K562 (cell line): ENCODE data around the gene VRK3. TPM values are rescaled to one million over a fixed set of nuclear protein-coding genes. Genes with fewer than 3 reads are reported as not detected.

ENCODE experiments used
- ATAC-seq: fragments of 200-7000 bp; cut with Tn5 transposase; 3 replicates; pipeline ENCODE4 v1.9.1; 2020; ENCODE audit warnings: moderate library complexity
- BruUV-seq: library from RNA; stranded (reverse); fragments of 400-500 nt; replicated peaks from 2 replicates; lab custom pipeline; 2021; lab: Mats Ljungman, UMichigan
- CTCF ChIA-PET: fragments of 300-600 bp; formaldehyde crosslinking; extraction: SDS; loops from one replicate; lab custom pipeline; 2021; ENCODE audit warnings: low intra/inter-chr PET ratio; lab: Yijun Ruan, JAX
- POLR2A ChIA-PET: fragments of 300-600, 350-650 bp; sonication (Branson Sonifier 250); formaldehyde crosslinking; extraction: SDS; loops from one replicate; lab custom pipeline; 2021; ENCODE audit warnings: antibody characterized with exemption, inconsistent platforms; lab: Yijun Ruan, JAX
- DNase-seq, 4 experiments: peaks; one replicate each; pipeline versions ENCODE4 v3.0.0 to v3.0.0-alpha.2; 2011 to 2018; ENCODE audit warnings: low spot score in 3 of 4, mixed read lengths in 3 of 4; ENCODE audit errors: extremely low read depth in 1 of 4
- FAIRE-seq: peaks from 2 replicates; lab custom pipeline; 2011; peaks lifted over from hg19 to GRCh38; lab: Jason Lieb, UNC
- H2AFZ ChIP-seq: 2 replicates; pipeline ENCODE4 v1.6.0; 2011; ENCODE audit warnings: low read depth, low read length, control low read depth, inconsistent platforms
- H3K27ac ChIP-seq: fragments of 200-600 bp; 3 replicates; pipeline ENCODE4 v1.8.0; 2011; ENCODE audit warnings: low read depth, mild to moderate bottlenecking, control low read depth, inconsistent platforms, low read length, moderate library complexity, mixed read lengths; ENCODE audit errors: extremely low read depth
- H3K27me3 ChIP-seq, 2 experiments: fragments of 300-600 bp in 1 of 2; 2 replicates in 1 of 2; 3 replicates in 1 of 2; pipeline versions ENCODE4 v1.6.0 to v1.8.0; 2011; ENCODE audit warnings: inconsistent platforms in 2 of 2, low read length in 2 of 2, mild to moderate bottlenecking in 1 of 2, mixed read lengths in 1 of 2, moderate library complexity in 1 of 2; ENCODE audit not compliant: control insufficient read depth in 2 of 2, insufficient read depth in 2 of 2
- H3K36me3 ChIP-seq: fragments of 300-600 bp; 3 replicates; pipeline ENCODE4 v1.8.0; 2011; ENCODE audit warnings: mild to moderate bottlenecking, low read length, inconsistent platforms; ENCODE audit not compliant: control insufficient read depth, insufficient read depth
- H3K4me1 ChIP-seq, 2 experiments: fragments of 200-600 bp in 1 of 2; replicated peaks in 1 of 2; 2 replicates in 1 of 2; 3 replicates in 1 of 2; pipeline versions ENCODE4 v1.5.1 to v1.8.0; 2011; ENCODE audit warnings: inconsistent platforms in 2 of 2, low read length in 2 of 2, mild to moderate bottlenecking in 1 of 2, mixed read lengths in 1 of 2, moderate library complexity in 1 of 2; ENCODE audit not compliant: control insufficient read depth in 2 of 2, insufficient read depth in 2 of 2
- H3K4me2 ChIP-seq: 2 replicates; pipeline ENCODE4 v1.6.1; 2011; ENCODE audit warnings: low read length, control low read depth, inconsistent platforms, mixed read lengths; ENCODE audit not compliant: insufficient read depth
- H3K4me3 ChIP-seq: fragments of 200-600 bp; sonication (generic), shearing (Covaris generic); 2 replicates; pipeline ENCODE4 v1.5.1; 2016; ENCODE audit warnings: control low read depth, inconsistent platforms
- H3K79me2 ChIP-seq: fragments of 200-600 bp; 3 replicates; pipeline ENCODE4 v1.8.0; 2011; ENCODE audit warnings: low read length, inconsistent platforms; ENCODE audit not compliant: control insufficient read depth, insufficient read depth
- H3K9ac ChIP-seq, 2 experiments: 2 replicates each; pipeline versions ENCODE4 v1.6.0 to v1.6.1; 2011; ENCODE audit warnings: low read depth in 2 of 2, low read length in 2 of 2, control low read depth in 1 of 2, inconsistent platforms in 1 of 2, mild to moderate bottlenecking in 1 of 2, mixed read lengths in 1 of 2; ENCODE audit not compliant: insufficient read depth in 1 of 2
- H3K9me1 ChIP-seq: one replicate; pipeline ENCODE4 v1.6.0; 2011; ENCODE audit warnings: inconsistent platforms, mild to moderate bottlenecking, low read length, moderate library complexity; ENCODE audit not compliant: control insufficient read depth, insufficient read depth
- H3K9me3 ChIP-seq: replicated peaks from 2 replicates; pipeline ENCODE4 v1.5.1; 2011; ENCODE audit warnings: low read depth, low read length, inconsistent platforms; ENCODE audit not compliant: control insufficient read depth, insufficient read depth
- H4K20me1 ChIP-seq: replicated peaks from 2 replicates; pipeline ENCODE4 v1.6.1; 2011; ENCODE audit warnings: low read length, inconsistent platforms, mixed read lengths; ENCODE audit not compliant: control insufficient read depth, insufficient read depth
- KDM2B ChIP-seq: fragments of 250-450 bp; sonication (Bioruptor Pico); IDR thresholded peaks from 2 replicates; pipeline ENCODE4 v1.8.0; 2021; ENCODE audit warnings: mild to moderate bottlenecking, moderate library complexity
- SIRT6 ChIP-seq: IDR thresholded peaks from one replicate; pipeline ENCODE4 v1.6.1; 2012; ENCODE audit warnings: low read depth, mild to moderate bottlenecking, control low read depth, inconsistent platforms, low read length, moderate library complexity
- TCFL5 ChIP-seq: fragments of 250-450 bp; sonication (Bioruptor Pico); conservative IDR thresholded peaks from 2 replicates; pipeline ENCODE4 v1.6.1; 2021; ENCODE audit warnings: mild to moderate bottlenecking, moderate library complexity, matching md5 sums
- WGBS: fragments of 100-300 bp; shearing (Covaris generic); methylation state at CpG from one replicate; pipeline ENCODE4 v1.1.6; 2016; ENCODE audit warnings: low coverage, mixed read lengths; ENCODE audit not compliant: insufficient coverage; ENCODE audit errors: missing lambda C conversion rate; 5-methylcytosine and 5-hydroxymethylcytosine counted together
- in situ Hi-C: fragments of 300-500 bp; cut with MboI; formaldehyde crosslinking; loops from 4 replicates; pipeline ENCODE4 v1.15.0; 2018; ENCODE audit warnings: inconsistent platforms, mixed read lengths
- intact Hi-C: fragments of 100-400 bp; cut with micrococcal nuclease; formaldehyde crosslinking; loops from 2 replicates; pipeline ENCODE4 v1.14.2; 2022
- polyA plus RNA-seq, 8 experiments: library from polyadenylated mRNA; depleted of rRNA in 4 of 8; stranded (reverse) in 5 of 8; unstranded in 3 of 8; fragments of >200 nt; fragmentation: Nextera tagmentation in 2 of 8; fragmentation: Illumina TruSeq in 1 of 8; extraction: Ambion mirVana in 2 of 8; extraction: Trizol in 1 of 8; gene quantifications; 2 replicates each; pipeline versions ENCODE4 v1.2.1 to v1.2.3, GENCODE V29; 2011 to 2014; ENCODE audit warnings: inconsistent platforms in 1 of 8, missing spikeins in 1 of 8
- total RNA-seq, 7 experiments: library from RNA; depleted of rRNA in 6 of 7; stranded (reverse); fragments of >200 nt in 6 of 7; fragmentation: Illumina TruSeq in 2 of 7; extraction: Trizol in 2 of 7; gene quantifications; 2 replicates each; pipeline versions ENCODE4 v1.2.1 to v1.2.3, GENCODE V29; 2011 to 2021; ENCODE audit warnings: low replicate concordance in 1 of 7
- TF ChIP-seq, protein P1 (sequence below): sonication (generic); formaldehyde crosslinking; IDR thresholded peaks from 2 replicates; pipeline ENCODE4 v1.8.0; 2022; ENCODE audit warnings: missing genetic modification reagents, mild to moderate bottlenecking, borderline replicate concordance
- TF ChIP-seq, protein P2 (sequence below), 2 experiments: fragments of 450-650 bp; IDR thresholded peaks; 2 replicates each; pipeline ENCODE4 v1.6.1; 2016; ENCODE audit warnings: mild to moderate bottlenecking in 2 of 2, borderline replicate concordance in 1 of 2, low read depth in 1 of 2, moderate library complexity in 1 of 2

VRK3 gene
- total and polyA plus RNA-seq, 9 of the 15 experiments (the other 6 are each of a cell fraction or from before 2014, with no cell fraction given), result 25.6 to 94.3 (median 42.9) TPM

DNA sequence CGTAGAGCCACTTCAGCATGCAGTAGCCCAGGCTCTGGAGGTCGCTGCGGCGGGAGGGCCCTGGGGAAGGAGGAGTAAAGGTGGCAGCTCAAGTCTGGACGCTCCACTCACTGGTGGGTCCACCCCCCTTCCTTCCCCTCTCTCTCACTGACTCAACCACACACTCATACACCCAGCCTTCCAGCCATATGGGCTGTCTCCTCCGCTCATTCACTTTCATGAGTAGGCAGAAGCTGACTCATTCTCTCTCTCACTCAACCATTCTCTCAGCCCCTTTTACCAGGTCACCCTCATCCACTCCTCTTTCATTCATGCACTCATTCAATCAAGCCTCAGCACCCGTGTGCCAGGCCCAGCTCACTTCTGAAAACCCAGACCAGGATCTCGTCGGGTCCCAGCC lies 36.7 kb downstream of the VRK3 start (continued):
- TF ChIP-seq TCFL5 (CRISPR knock-in tag), result no peak
- TF ChIP-seq, protein P1, sequence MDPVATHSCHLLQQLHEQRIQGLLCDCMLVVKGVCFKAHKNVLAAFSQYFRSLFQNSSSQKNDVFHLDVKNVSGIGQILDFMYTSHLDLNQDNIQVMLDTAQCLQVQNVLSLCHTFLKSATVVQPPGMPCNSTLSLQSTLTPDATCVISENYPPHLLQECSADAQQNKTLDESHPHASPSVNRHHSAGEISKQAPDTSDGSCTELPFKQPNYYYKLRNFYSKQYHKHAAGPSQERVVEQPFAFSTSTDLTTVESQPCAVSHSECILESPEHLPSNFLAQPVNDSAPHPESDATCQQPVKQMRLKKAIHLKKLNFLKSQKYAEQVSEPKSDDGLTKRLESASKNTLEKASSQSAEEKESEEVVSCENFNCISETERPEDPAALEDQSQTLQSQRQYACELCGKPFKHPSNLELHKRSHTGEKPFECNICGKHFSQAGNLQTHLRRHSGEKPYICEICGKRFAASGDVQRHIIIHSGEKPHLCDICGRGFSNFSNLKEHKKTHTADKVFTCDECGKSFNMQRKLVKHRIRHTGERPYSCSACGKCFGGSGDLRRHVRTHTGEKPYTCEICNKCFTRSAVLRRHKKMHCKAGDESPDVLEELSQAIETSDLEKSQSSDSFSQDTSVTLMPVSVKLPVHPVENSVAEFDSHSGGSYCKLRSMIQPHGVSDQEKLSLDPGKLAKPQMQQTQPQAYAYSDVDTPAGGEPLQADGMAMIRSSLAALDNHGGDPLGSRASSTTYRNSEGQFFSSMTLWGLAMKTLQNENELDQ (CRISPR knock-in tag), result no peak
- TF ChIP-seq KDM2B (CRISPR knock-in tag), result no peak
- no peak for TF ChIP-seq SIRT6

DNA sequence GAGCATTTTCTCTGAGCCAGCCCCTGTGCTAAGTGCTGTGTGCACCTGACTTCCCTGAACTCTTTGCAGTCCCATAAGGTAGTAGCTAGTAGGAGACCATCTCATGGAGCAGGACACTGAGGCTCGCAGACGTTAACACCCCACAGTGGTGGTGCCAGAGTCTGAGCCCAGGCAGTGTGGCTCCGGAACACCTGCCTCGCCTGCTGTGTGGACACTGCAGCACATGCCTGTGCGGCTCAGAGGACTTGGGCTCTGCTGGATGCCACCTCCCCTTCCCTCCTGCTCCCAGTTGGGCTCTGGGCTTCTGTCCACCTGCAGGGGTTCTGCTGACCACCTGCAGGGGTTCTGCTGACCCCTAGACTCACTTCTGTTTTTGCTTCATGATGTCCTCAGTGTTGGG lies 37.2 kb downstream of the VRK3 start:
- POLR2A ChIA-PET, result interaction anchor here (1.1 kb wide), 1 partner anchor 10 kb away, joined by 3 read pairs; no protein-coding TSS in a partner anchor
- intact Hi-C loops, result no loop called here
- in situ Hi-C loops, result no loop called here
- TF ChIP-seq, protein P2, sequence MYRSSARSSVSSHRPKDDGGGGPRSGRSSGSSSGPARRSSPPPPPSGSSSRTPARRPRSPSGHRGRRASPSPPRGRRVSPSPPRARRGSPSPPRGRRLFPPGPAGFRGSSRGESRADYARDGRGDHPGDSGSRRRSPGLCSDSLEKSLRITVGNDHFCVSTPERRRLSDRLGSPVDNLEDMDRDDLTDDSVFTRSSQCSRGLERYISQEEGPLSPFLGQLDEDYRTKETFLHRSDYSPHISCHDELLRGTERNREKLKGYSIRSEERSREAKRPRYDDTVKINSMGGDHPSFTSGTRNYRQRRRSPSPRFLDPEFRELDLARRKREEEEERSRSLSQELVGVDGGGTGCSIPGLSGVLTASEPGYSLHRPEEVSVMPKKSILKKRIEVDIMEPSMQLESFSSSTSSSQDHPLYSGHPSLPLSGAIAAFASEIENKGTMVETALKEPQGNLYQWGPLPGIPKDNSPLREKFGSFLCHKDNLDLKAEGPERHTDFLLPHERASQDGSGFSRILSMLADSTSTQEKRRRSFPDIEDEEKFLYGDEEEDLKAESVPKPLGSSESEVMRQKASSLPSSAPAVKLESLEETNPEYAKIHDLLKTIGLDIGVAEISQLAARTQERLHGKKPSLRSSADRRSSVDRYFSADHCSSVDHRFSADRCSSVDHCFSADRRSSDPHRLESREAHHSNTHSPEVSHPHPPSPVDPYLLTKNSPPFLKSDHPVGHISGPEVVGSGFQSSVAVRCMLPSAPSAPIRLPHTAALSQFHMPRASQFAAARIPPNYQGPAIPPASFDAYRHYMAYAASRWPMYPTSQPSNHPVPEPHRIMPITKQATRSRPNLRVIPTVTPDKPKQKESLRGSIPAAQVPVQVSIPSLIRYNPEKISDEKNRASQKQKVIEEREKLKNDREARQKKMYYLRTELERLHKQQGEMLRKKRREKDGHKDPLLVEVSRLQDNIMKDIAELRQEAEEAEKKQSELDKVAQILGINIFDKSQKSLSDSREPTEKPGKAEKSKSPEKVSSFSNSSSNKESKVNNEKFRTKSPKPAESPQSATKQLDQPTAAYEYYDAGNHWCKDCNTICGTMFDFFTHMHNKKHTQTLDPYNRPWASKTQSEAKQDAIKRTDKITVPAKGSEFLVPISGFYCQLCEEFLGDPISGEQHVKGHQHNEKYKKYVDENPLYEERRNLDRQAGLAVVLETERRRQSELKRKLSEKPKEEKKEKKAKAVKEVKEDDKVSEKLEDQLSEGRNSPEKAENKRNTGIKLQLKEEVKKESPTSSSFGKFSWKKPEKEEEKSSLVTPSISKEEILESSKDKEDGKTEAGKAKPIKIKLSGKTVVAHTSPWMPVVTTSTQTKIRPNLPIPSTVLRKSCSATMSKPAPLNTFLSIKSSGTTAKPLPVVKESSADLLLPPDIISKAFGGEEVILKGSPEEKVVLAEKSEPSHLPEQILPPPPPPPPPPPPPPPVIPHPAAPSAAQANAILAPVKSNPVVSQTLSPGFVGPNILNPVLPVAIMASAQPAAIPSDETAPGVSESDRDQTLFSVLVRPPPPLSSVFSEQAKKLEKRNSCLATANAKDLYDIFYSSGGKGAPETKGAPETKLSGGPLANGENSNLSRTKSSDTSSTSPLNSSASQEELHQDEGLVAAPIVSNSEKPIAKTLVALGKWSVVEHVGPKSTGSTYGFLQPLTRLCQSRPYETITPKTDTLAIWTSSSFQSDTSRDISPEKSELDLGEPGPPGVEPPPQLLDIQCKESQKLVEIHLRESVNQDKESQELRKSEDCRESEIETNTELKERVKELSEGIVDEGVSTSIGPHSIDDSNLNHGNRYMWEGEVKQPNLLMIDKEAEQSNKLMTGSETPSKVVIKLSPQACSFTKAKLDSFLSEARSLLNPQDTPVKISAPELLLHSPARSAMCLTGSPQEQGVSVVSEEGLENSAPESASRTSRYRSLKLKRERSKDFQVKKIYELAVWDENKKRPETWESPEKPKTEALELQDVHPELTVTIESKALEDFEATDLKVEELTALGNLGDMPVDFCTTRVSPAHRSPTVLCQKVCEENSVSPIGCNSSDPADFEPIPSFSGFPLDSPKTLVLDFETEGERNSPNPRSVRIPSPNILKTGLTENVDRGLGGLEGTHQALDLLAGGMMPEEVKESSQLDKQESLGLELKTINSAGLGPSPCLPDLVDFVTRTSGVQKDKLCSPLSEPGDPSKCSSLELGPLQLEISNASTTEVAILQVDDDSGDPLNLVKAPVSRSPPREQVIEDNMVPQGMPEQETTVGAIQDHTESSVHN (IDR thresholded peaks at IDR 0.05; ENCODE audit: borderline replicate concordance in 1 of 2, low read depth in 1 of 2), result no peak

More for the DNA sequence above, 37.2 kb downstream of the VRK3 start:
- Histone ChIP-seq H4K20me1 (peaks cover 26% of the 10 kb centered on the region), H3K9me3 (no peaks in the 10 kb centered on the region), H3K4me2 (no peak overlapping the region), H3K79me2 (no peaks in the 10 kb centered on the region), H3K4me1 (peaks cover 0 to 8% of the 10 kb centered on the region in 2 experiments; a peak in 3 of 5 replicates), H3K9me1 (peaks cover 3% of the 10 kb centered on the region), H3K4me3 (no peak overlapping the region), H3K27ac (no peak overlapping the region), H3K27me3 (no peaks in the 10 kb centered on the region), H3K36me3 (peaks cover 34% of the 10 kb centered on the region; the same call in 2 of the 3 replicates), H2AFZ (no peak overlapping the region), H3K9ac (no peak overlapping the region)
- BruUV-seq, result no TSS peak
- CTCF ChIA-PET, result no interaction called here
- no peak for FAIRE-seq
- no peak for DNase-seq
- no peak for ATAC-seq
- WGBS, result 80% methylated on average over 5 of the region's 5 CpGs
